WTC11 (cell line): ENCODE data around the gene BLID. TPM values are rescaled to one million over a fixed set of nuclear protein-coding genes. Genes with fewer than 3 reads are reported as not detected.

Experiments used
- ATAC-seq: fragments of 200-7000 bp; cut with Tn5 transposase; 2 replicates; pipeline ENCODE4 v1.10.0; 2021; ENCODE audit warnings: mild to moderate bottlenecking, moderate library complexity
- CTCF ChIA-PET: fragments of 300-600 bp; sonication (Branson Sonifier 250); formaldehyde crosslinking; loops from one replicate; lab custom pipeline; 2021; ENCODE audit warnings: antibody characterized with exemption; lab: Charles Lee
- POLR2A ChIA-PET: fragments of 350-600 bp; sonication (Branson Sonifier 250); formaldehyde crosslinking; loops from one replicate; lab custom pipeline; 2021; ENCODE audit warnings: antibody characterized with exemption; lab: Charles Lee
- DNase-seq: peaks from one replicate; pipeline ENCODE4 v3.0.0; 2021; ENCODE audit warnings: low spot score
- H3K27ac Mint-ChIP-seq: 2 replicates; pipeline ENCODE4 v1.8.0; 2021; ENCODE audit warnings: mixed read lengths
- H3K27me3 Mint-ChIP-seq: 2 replicates; pipeline ENCODE4 v1.8.0; 2021; ENCODE audit warnings: low read depth, mild to moderate bottlenecking, moderate library complexity, mixed read lengths
- H3K36me3 Mint-ChIP-seq: 2 replicates; pipeline ENCODE4 v1.8.0; 2021; ENCODE audit warnings: mixed read lengths
- H3K4me1 Mint-ChIP-seq: 2 replicates; pipeline ENCODE4 v1.8.0; 2022; ENCODE audit warnings: mixed read lengths
- H3K4me3 Mint-ChIP-seq: 2 replicates; pipeline ENCODE4 v1.8.0; 2021; ENCODE audit warnings: mild to moderate bottlenecking, moderate library complexity, mixed read lengths
- H3K9me3 Mint-ChIP-seq: 2 replicates; pipeline ENCODE4 v1.8.0; 2021; ENCODE audit warnings: mixed read lengths
- AR ChIP-seq: fragments of 250-450 bp; sonication (Bioruptor Pico); IDR thresholded peaks from 2 replicates; pipeline ENCODE4 v1.9.0; 2021; ENCODE audit warnings: mild to moderate bottlenecking
- ARID4B ChIP-seq: sonication (generic); formaldehyde crosslinking; IDR thresholded peaks from 2 replicates; pipeline ENCODE4 v1.8.0; 2023; ENCODE audit warnings: missing genetic modification reagents, mild to moderate bottlenecking, borderline replicate concordance
- ATF3 ChIP-seq: sonication (generic); formaldehyde crosslinking; conservative IDR thresholded peaks from 2 replicates; pipeline ENCODE4 v1.8.1; 2022; ENCODE audit warnings: mild to moderate bottlenecking, missing genetic modification reagents
- CBFB ChIP-seq: sonication (generic); formaldehyde crosslinking; IDR thresholded peaks from 2 replicates; pipeline ENCODE4 v1.8.1; 2022; ENCODE audit warnings: mild to moderate bottlenecking, low read depth, missing genetic modification reagents
- EMX1 ChIP-seq: fragments of 250-450 bp; sonication (Bioruptor Pico); IDR thresholded peaks from 2 replicates; pipeline ENCODE4 v1.8.0; 2021; ENCODE audit warnings: mild to moderate bottlenecking
- GTF2I ChIP-seq: fragments of 250-450 bp; sonication (Bioruptor Pico); conservative IDR thresholded peaks from 2 replicates; pipeline ENCODE4 v1.4.0; 2021; ENCODE audit warnings: mild to moderate bottlenecking
- HMGXB4 ChIP-seq: sonication (generic); formaldehyde crosslinking; IDR thresholded peaks from 2 replicates; pipeline ENCODE4 v1.8.1; 2023; ENCODE audit warnings: mild to moderate bottlenecking, moderate library complexity, missing genetic modification reagents
- KAT7 ChIP-seq: sonication (generic); formaldehyde crosslinking; IDR thresholded peaks from 2 replicates; pipeline ENCODE4 v1.8.1; 2023; ENCODE audit warnings: missing genetic modification reagents, mild to moderate bottlenecking, borderline replicate concordance
- PRDM15 ChIP-seq: sonication (generic); formaldehyde crosslinking; IDR thresholded peaks from 2 replicates; pipeline ENCODE4 v1.8.0; 2022; ENCODE audit warnings: missing genetic modification reagents
- RELA ChIP-seq: sonication (generic); formaldehyde crosslinking; IDR thresholded peaks from 2 replicates; pipeline ENCODE4 v1.8.1; 2022; ENCODE audit warnings: missing genetic modification reagents, mild to moderate bottlenecking, borderline replicate concordance
- RORB ChIP-seq: fragments of 250-450 bp; sonication (Bioruptor Pico); IDR thresholded peaks from 2 replicates; pipeline ENCODE4 v1.9.0; 2021; ENCODE audit warnings: mild to moderate bottlenecking
- STAT6 ChIP-seq: sonication (generic); formaldehyde crosslinking; conservative IDR thresholded peaks from 2 replicates; pipeline ENCODE4 v1.8.1; 2023; ENCODE audit warnings: mild to moderate bottlenecking, low read depth, missing genetic modification reagents, moderate library complexity
- USF2 ChIP-seq: sonication (generic); formaldehyde crosslinking; IDR thresholded peaks from 2 replicates; pipeline ENCODE4 v1.8.1; 2023; ENCODE audit warnings: mild to moderate bottlenecking, missing genetic modification reagents, moderate library complexity
- ZNF396 ChIP-seq: fragments of 250-450 bp; sonication (Bioruptor Pico); IDR thresholded peaks from 2 replicates; pipeline ENCODE4 v1.8.0; 2021; ENCODE audit warnings: mild to moderate bottlenecking, moderate library complexity, borderline replicate concordance
- total RNA-seq: library from RNA; stranded (reverse); gene quantifications from 3 replicates; pipeline ENCODE4 v1.2.3, GENCODE V29; 2021

BLID gene
- total RNA-seq, 1 experiment from 2014 or later, result not detected

GRCh38 chr11:122159861-122160260 lies 43.8 kb upstream of the BLID start (continued):
- no peak for TF ChIP-seq RELA (CRISPR knock-in tag)

- no peak overlapping the region for H3K27ac Mint-ChIP-seq
- no peaks in the 10 kb centered on the region for H3K36me3 Mint-ChIP-seq
- DNase-seq, result peak; percentile 15
- no peaks in the 10 kb centered on the region; the same call in 1 of the 2 replicates for H3K27me3 Mint-ChIP-seq
- H3K4me1 Mint-ChIP-seq, result peaks cover 31% of the 10 kb centered on the region
- ChIA-PET POLR2A (no interaction called here), CTCF (interaction anchor here (0.6 to 1.0 kb wide), 4 partner anchors 20 to 504 kb away, joined by 3 to 4 read pairs (median 3); no protein-coding TSS in a partner anchor)
- no peak overlapping the region for H3K4me3 Mint-ChIP-seq
- no peaks in the 10 kb centered on the region for H3K9me3 Mint-ChIP-seq
- peak; percentile 47 for ATAC-seq
- TF ChIP-seq PRDM15 (no peak), AR (CRISPR knock-in tag) (no peak), GTF2I (CRISPR knock-in tag) (no peak), KAT7 (CRISPR knock-in tag) (no peak), ATF3 (CRISPR knock-in tag) (no peak), RORB (CRISPR knock-in tag) (no peak), ARID4B (no peak), ZNF396 (CRISPR knock-in tag) (no peak), EMX1 (CRISPR knock-in tag) (no peak), CBFB (CRISPR knock-in tag) (no peak)
Measured at GRCh38 chr11:122159173-122159721, 43.2 kb upstream of the BLID start.

- ChIA-PET CTCF (no interaction called here), POLR2A (no interaction called here)
- H3K27me3 Mint-ChIP-seq, result no peaks in the 10 kb centered on the region; the same call in 1 of the 2 replicates
- DNase-seq (no peak), ATAC-seq (no peak)
- H3K4me1 Mint-ChIP-seq, result peaks cover 37% of the 10 kb centered on the region
- H3K36me3 Mint-ChIP-seq, result no peaks in the 10 kb centered on the region
- no peak overlapping the region for H3K4me3 Mint-ChIP-seq
- H3K27ac Mint-ChIP-seq, result no peak overlapping the region
- H3K9me3 Mint-ChIP-seq, result no peaks in the 10 kb centered on the region
- TF ChIP-seq HMGXB4 (CRISPR knock-in tag) (no peak), USF2 (CRISPR knock-in tag) (no peak), STAT6 (no peak)
Measured at GRCh38 chr11:122158171-122158570, 42.2 kb upstream of the BLID start.
